ENCODE data around the gene OAT. TPM values are rescaled to one million over a fixed set of nuclear protein-coding genes. Genes with fewer than 3 reads are reported as not detected.
A peak's percentile ranks its signal among the peaks of the same experiment; 100 is the strongest.

OAT gene
- total RNA-seq, 1 donor from 2014 or later, result 19.8 TPM

DNA sequence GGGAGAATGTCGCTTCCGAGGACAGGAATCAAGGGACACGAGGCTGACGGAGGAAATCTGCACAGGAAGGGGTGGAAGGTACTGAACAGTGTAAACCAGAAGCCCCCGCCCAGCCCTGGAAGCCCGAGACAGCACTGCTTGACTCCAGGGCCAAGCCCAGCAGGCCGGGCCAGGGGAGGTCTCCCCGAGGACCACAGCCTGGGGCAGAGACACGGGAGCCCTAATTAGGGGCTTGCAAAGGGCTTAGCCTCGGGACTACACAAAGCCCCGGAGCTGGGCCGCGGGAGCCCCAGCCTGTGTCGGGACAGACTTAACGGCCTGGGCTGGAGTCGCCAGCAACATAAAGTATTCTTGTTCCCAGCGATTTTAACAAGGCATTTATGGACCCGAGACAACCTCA lies 50.8 kb downstream of the OAT start:
- ATAC-seq (ENCODE audit: poor library complexity), result no peak
- intact Hi-C loops (cut with DNase I), result no loop called here
- no peak for DNase-seq

DNA sequence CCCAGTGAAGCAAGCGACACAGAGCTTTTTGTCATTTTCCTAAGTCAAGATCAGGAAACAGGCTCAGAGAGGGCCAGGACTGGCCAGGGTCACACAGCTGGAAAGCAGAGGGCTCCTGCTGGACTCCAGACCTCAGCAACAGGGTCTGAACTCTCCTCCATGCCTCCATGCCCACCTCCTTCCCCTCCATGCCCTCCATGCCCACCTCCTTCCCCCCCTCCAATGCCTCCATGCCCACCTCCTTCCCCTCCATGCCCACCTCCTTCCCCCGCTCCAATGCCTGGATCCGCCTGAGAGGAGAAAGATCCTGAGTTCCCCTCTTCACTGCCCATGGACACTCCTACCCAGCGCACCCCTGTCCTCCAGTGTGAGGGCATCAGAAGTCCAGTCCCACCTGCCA lies 51.3 kb downstream of the OAT start:
- DNase-seq (no peak), ATAC-seq (ENCODE audit: poor library complexity) (no peak)
- intact Hi-C loops (cut with DNase I), result no loop called here

DNA sequence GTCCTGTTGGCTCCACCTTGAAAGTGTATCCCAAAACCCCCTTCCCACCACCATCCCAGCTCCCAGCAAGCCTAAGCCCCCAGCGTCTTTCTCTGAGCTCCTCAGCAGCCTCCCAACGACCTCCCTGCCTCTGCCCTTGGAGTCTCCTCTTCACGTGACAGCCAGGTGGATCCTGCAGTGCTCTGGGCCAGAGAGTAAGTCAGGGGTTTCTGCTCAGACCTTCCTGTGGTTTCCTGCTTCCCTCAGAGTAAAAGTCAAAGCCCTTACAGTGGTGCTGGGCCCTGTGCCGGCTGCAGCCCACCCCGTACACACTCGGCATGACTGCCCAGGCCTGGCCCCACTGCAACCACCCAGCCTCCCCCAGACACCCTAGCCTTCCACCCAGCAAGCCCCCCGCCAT lies 51.9 kb downstream of the OAT start:
- ATAC-seq (ENCODE audit: poor library complexity) (no peak), DNase-seq (no peak)
- intact Hi-C loops (cut with DNase I), result no loop called here

DNA sequence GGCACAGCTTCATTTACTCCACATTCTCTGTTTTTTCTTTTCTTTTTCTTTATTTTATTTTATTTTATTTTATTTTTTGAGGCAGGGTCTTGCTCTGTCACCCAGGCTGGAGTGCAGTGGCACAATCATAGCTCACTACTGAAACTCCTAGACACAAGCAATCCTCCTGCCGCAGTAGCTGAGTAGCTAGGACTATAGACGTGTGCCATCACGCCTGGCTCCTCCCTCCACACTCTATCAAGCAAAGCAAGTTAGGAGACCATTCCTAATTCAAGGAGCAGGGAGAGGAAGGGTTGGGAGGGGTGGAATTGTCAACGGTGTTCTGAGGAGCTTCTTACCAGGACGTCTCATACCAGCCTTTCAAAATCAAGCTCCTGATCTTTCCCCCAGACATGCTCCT lies 52.4 kb downstream of the OAT start:
- intact Hi-C loops (cut with DNase I), result no loop called here
- ATAC-seq (ENCODE audit: poor library complexity), result no peak
- DNase-seq, result no peak

DNA sequence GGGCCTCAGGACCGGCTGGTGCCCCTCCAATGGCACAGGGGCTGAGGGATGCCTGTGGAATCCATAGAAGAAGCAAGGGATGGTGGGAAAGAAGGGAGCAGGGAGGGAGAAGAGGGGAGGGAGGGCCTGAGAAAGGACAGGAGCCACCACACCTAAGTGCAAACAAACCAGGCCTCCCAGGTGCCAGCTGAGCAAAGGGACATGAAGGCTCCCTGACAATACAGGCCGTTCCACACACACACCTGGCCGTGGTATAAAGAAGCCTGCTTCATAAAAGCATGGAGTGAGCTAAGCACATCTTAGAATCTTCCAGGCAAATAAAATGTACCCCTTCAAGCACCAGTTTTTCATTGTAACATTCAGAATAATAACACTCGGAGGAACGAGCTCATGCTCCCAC lies 54.0 kb downstream of the OAT start:
- no peak for ATAC-seq (ENCODE audit: poor library complexity)
- intact Hi-C loops (cut with DNase I), result no loop called here
- no peak for DNase-seq

DNA sequence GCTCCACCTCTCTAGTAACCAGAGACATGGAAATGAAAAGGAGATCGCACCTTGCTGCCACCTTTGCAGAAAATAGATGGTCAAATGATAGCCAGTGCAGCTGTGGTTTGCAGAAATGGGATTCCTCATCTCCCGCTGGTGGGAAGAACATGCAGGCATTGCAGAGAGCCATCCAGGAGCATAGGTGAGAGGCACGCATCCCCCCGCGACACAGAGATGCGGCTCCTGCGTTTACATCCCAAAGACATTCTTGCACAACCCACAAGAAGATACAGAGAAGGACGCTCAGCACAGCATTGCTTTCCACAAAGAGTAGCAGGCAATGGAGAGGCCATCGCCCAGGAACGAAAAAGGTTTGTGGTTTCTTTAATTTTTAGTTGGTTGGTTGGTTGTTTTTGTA lies 56.2 kb downstream of the OAT start:
- DNase-seq, result no peak
- intact Hi-C loops (cut with DNase I), result no loop called here
- no peak for ATAC-seq (ENCODE audit: poor library complexity)

DNA sequence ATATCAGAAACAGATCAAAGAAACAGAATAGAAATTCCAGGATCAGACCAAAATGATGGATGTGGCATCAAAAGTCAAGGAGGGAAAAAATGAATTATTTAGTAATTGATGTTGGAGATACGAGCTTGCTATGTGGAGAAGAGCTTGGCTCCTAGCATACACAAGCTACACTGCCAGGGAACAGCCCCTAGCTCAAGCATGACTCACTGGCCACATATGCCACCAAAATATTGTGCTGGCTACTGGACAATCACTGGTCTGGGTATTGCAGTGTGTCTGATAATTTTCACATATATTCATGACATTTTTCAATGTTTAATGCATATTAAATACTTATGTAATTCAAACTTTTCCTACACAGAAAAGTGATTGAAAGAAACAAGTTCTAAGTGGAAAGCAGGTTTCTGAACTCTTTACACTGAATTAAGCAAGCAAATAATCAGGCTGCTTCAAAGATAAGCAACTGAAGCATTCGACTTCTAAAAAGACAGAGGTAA lies 59.3 kb downstream of the OAT start:
- intact Hi-C loops (cut with DNase I), result no loop called here
- ATAC-seq (ENCODE audit: poor library complexity), result no peak
- DNase-seq, result no peak

DNA sequence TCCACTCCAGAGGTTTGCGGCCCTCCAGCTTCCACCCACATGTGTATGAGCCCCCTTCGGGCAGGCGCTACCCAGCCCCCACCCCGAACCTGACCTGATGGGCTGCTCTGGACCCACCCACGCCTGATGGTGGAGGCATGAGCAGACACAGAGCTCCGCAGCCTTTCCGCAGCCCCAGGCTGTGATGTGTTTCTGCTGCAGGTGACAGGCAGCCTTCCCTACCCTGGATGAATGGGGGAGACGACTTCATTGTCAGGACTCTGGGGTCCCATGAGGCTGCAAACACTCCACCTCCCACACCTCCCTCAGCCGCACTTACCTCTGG lies 61.2 kb downstream of the OAT start:
- intact Hi-C loops (cut with DNase I), result no loop called here
- ATAC-seq (ENCODE audit: poor library complexity), result no peak
- no peak for DNase-seq

DNA sequence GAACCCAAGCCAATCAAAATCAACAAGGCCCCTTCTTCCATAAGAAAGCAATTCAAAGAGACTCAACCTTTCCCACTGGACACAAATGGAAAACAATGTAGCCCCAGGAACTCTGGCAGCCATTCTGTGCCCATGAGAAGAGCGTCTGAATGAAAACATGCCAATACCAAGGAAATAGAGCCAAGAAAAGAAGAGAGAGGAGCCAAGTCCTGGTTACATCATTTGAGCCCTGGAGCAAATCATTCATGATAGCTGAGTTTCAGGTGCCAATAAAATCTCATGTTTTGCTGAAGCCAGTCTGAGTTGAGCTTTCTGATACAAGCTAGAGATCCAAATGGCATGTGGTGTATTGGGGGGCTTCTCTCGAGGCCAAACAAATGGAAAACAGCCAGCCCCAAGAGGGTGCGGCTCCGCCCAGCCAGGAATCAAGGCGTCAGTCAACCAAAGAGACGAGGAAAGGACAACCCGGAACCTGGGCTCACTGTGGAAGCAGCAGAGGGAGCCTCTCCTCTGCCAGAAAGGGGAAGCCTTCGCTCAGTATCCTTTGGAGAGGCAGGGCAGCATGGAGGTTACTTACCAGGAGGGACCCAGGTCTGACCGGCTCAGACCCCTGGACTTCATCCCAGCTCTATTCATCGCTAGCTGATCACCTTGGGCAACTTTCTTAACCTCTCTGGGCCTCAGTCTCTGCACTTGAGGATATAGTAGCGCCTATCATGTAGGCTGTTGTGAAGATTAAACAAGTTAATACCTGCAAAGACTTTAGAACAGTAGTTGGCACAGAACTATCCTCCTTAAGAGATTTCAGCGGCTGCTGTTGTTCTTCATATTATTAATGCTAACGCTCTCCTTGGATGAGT lies 61.8 kb downstream of the OAT start:
- ATAC-seq (ENCODE audit: poor library complexity), result no peak
- no peak for DNase-seq
- intact Hi-C loops (cut with DNase I), result no loop called here

DNA sequence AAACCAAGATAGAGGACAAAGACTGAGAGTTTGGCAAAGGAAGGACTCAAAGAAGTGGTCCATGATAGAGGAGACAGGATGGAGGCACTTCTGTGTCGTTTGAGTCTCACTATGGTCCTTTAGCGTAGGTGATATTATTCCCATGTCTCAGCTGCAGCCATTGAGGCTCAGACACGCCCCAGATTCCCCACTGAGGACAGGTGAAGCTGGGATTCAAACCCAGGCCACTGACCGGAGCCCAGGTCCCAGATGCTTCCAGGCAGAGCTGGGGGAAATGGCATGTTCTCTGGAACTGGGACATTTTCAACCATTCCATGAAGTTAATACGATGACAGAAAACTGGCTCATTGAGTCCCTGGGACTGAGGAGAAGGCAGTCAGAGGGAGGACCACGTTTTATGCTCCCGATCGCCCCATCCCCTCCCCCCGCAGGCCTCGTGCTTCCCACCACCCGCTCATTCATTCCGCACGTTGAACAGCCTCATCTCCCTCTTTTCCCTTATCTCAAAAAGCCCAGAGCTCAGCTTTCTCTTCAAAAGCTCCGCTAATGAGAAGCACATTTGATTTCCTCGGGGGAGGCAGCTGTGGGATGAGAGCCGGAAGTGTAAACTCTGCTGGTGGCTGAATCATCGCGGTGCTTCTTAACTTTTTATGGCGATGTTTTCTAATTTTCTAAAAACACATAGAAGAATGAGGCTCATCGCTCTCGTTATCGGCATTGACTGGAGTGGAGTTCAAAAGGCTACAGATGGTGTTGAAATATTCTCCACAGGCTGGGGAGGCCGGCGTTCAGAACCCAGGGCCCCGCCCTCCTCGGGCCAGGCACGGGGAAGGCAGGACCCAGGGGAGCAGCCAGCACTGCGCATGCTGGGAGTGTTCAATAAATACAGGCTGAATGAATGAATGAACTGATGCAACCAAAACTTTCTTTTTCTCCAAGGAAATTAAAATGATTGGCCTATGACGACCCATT lies 64.0 kb downstream of the OAT start:
- peak; percentile 87 for ATAC-seq (ENCODE audit: poor library complexity)
- intact Hi-C loops (cut with DNase I), result no loop called here
- peak; percentile 83 for DNase-seq

DNA sequence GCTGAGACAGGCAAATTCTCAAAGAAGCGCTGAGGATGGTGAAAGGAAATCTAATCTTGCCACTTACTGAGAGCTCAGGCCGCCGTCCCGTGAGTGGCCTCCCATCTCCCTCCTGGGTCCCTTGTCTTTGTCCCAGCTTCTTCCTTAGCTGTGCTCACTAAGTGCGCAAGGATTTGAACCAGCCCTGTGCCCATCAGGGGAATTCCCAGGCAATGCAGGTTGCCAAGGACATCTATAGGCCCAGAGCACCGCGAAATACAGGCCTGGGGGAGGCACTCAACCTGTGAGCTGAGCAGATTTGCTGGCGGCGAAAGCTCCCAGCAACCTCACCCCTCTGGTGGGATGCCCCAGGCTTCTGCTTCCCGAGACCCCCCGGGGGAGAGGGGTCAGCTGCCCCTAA lies 64.8 kb downstream of the OAT start:
- no peak for DNase-seq

DNA sequence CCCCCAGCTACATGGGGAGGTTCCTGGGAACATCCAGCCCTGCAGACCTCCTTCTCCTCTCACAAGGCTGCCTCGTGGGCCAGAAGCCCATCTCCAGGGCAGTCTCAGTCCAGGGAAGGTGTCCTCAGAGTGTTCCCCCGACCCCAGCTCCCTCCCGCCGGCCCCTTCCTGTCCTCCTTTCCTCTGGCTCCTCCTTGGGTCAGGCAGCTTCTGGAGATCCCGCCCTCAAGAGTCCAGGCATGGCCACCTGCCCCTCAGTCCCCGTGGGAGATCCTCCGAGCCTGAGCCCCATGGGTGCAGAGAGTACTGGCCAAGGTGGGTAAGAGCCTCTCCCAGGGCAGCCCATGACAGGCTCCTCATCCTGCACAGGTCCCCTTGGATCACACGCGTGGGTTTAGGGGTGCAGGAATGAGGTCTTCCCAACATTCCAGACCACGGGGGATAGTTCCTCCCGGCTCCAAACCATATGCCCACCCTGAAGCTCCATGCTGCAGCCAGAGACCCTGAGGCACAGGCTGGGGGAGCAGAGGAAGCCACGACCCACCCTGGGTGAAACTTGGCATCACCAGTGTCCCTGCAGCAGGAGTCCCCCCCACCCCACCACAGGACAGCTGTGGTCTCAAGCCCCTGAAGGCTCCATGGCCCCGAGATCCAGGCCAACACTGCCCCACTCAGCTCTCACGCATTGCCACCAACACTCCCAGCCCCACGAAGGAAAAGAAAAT lies 65.5 kb downstream of the OAT start:
- ATAC-seq (ENCODE audit: poor library complexity) (no peak), DNase-seq (no peak)
- intact Hi-C loops (cut with DNase I), result no loop called here

More for the DNA sequence above, 64.8 kb downstream of the OAT start:
- no peak for ATAC-seq (ENCODE audit: poor library complexity)
- intact Hi-C loops (cut with DNase I), result no loop called here

DNA sequence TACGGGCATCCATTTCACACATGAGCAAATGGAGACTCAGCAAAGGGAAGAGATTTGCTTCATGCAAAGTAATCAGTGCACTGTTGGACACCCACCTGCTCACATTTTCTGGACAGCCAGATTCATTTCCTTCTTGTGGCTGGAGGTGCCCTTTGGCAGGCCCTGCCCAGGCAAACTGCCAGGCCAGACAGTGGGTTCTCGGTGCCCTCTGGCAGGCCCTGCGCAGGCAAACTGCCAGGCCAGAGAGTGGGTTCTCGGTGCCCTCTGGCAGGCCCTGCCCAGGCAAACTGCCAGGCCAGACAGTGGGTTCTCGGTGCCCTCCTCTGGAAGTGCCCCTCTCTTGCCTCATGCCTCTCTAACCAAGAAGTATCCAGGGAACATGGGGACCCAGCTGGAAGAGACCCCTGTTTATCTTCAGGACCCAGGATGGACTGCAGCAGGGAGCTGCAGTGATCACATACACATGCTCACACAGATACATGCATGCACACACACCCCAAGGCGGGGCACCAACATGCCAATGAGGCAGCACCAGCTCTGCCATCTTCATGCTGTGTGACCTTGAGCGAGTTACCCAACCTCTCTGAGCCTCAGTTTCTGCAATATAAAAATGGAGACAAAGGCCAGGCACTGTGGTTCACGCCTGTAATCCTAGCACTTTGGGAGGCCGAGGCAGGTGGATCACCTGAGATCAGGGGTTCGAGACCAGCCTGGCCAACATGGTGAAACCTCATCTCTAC lies 67.1 kb downstream of the OAT start:
- ATAC-seq (ENCODE audit: poor library complexity) (peak; percentile 64), DNase-seq (peak; percentile 72)
- intact Hi-C loops (cut with DNase I), result no loop called here

DNA sequence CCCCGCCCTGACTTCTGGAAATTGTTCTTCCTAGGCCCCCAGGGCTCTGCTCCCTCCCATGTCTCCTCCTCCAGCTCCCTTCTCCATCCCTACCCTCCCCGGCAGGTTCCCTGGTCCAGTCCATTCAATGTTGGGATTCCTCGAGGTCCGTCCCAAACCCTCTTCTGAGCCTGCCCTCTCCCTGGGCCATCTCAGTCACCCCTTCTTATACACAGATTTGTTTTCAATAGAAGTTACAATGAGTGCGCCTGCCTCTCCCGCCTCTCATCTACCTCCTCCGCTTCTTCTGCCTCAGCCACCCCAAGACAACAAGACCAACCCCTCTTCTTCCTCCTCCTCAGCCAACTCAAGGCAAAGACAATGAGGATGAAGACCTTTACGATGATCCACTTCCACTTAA lies 67.9 kb downstream of the OAT start:
- intact Hi-C loops (cut with DNase I), result no loop called here
- no peak for ATAC-seq (ENCODE audit: poor library complexity)
- no peak for DNase-seq

DNA sequence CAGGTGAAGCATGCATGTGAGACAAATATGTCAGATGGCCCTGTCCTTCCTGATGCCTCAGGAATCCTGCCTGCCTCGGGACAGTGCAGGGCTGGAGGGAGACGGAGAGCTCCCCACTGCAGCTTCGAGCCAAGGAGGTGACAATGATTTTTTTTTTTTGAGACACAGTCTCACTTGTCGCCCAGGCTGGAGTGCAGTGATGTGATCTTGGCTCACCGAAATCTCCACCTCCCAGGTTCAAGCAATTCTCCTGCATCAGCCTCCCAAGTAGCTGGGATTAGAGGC lies 68.8 kb downstream of the OAT start:
- intact Hi-C loops (cut with DNase I), result no loop called here
- ATAC-seq (ENCODE audit: poor library complexity) (no peak), DNase-seq (no peak)

DNA sequence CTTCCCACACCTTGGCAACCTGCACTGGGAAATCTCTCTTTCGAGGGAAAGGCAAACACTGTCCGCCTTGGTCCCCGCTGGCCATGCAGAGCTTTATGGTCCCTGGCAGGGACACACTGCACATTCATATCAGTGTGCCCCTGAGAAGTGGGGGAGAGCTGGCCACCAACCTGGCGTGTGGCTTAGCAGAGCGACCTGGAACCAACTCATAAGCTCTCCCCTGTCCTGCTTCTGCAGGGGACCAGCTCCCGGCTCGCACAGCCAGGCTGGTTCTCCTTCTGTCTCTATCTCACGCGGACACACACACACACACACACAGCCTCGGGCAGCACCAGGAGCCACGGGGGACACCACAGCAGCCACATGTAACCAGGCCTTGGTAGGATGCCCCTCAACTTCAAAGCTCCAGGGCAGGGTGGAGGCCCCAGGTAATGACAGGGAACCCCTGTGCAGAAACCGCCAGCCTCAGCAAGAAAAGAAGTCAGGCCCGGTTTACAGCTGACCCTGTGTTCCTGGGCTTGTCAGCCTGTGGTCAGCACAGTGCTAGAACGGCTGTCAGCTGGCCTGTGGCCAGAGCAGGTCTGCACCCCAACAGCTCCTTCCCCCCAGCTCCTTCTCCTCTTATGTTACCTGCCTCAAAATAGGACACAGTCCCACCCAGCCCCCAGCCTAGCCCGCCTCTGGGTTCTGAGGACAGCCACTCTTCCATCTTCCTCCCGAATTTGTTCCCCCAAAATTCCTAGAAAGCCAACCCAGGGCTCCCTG lies 69.3 kb downstream of the OAT start:
- intact Hi-C loops (cut with DNase I), result no loop called here
- no peak for DNase-seq
- no peak for ATAC-seq (ENCODE audit: poor library complexity)

DNA sequence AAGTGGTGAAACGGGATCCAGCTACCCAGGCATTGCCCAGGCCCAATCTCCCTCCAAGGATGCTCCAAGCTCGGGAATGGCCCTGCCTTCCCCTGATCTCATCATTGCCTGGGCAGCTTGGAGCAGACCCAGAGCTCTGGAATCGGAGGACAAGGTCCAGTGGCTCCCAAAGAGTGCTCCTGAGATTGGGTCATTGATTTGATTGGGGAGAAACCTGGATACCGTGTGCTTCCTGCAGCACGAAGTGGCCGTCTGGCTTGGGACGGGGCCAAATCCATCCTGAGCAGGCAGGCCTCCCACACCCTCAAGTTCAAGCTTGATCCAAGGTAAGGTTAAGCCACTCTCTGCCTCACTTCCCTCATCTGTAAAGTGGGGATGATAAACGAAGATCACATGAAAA lies 69.9 kb downstream of the OAT start:
- intact Hi-C loops (cut with DNase I), result no loop called here
- ATAC-seq (ENCODE audit: poor library complexity) (no peak), DNase-seq (no peak)

DNA sequence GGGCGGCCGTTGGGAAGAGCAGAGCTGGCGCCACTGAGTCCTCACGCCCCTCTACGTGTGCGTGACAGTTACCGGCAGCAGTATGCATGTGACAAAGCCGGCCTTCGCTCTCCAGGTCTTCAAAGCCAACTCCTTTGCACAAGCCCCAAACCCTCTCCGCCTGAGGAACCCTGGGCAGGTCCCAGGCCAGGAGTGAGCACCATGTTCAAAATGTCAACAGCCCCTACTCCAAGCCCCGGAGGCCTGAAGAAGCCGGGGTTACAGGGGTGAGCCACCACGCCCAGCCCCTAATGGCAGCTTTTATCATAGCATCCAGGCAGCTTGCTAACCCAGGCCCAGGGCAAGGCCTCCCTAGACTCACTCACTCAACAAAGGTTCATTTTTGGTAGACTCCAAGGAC lies 70.8 kb downstream of the OAT start:
- ATAC-seq (ENCODE audit: poor library complexity), result no peak
- DNase-seq, result no peak
- intact Hi-C loops (cut with DNase I), result no loop called here

Measured in Right ventricle myocardium superior (tissue), 1 donor.